ENCODE results near the gene GNAQ. TPM values are rescaled to one million over a fixed set of nuclear protein-coding genes. Genes with fewer than 3 reads are reported as not detected.

Gene GNAQ
- total RNA-seq, 1 experiment from 2014 or later = 55.5 TPM

- DNase-seq (ENCODE audit: low spot score) = no peak
- POLR2A ChIA-PET = no interaction called here
- CTCF ChIA-PET = no interaction called here
- Mint-ChIP-seq H3K4me3 (no peak overlapping the region), H3K27me3 (ENCODE audit: low read depth) (no peaks in the 10 kb centered on the region), H3K9me3 (peaks cover 13% of the 10 kb centered on the region), H3K4me1 (peaks cover 19% of the 10 kb centered on the region), H3K27ac (peak overlapping the region; percentile 16), H3K36me3 (peaks cover 41% of the 10 kb centered on the region)
- TF ChIP-seq CBFB (CRISPR knock-in tag; IDR thresholded peaks at IDR 0.05; ENCODE audit: low read depth) = no peak
- TF ChIP-seq IRF2 (CRISPR knock-in tag; IDR thresholded peaks at IDR 0.05; ENCODE audit: borderline replicate concordance, low read depth) = no peak
- no peak for TF ChIP-seq ZNF317 (CRISPR knock-in tag; IDR thresholded peaks at IDR 0.05; ENCODE audit: borderline replicate concordance, low read depth)
- no peak for TF ChIP-seq KAT7 (CRISPR knock-in tag; IDR thresholded peaks at IDR 0.05; ENCODE audit: borderline replicate concordance)
- TF ChIP-seq RORB (CRISPR knock-in tag; IDR thresholded peaks at IDR 0.05) = no peak
- no peak for TF ChIP-seq TCF7 (CRISPR knock-in tag; IDR thresholded peaks at IDR 0.05; ENCODE audit: low read depth)
- no peak for TF ChIP-seq ZNF121 (CRISPR knock-in tag; IDR thresholded peaks at IDR 0.05)
- TF ChIP-seq, protein P1, sequence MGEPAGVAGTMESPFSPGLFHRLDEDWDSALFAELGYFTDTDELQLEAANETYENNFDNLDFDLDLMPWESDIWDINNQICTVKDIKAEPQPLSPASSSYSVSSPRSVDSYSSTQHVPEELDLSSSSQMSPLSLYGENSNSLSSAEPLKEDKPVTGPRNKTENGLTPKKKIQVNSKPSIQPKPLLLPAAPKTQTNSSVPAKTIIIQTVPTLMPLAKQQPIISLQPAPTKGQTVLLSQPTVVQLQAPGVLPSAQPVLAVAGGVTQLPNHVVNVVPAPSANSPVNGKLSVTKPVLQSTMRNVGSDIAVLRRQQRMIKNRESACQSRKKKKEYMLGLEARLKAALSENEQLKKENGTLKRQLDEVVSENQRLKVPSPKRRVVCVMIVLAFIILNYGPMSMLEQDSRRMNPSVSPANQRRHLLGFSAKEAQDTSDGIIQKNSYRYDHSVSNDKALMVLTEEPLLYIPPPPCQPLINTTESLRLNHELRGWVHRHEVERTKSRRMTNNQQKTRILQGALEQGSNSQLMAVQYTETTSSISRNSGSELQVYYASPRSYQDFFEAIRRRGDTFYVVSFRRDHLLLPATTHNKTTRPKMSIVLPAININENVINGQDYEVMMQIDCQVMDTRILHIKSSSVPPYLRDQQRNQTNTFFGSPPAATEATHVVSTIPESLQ (CRISPR knock-in tag; IDR thresholded peaks at IDR 0.05) = no peak
- ATAC-seq = no peak
Measured at GRCh38 chr9:77726289-77726688, 305.3 kb downstream of the GNAQ start.

- Mint-ChIP-seq H3K27me3 (ENCODE audit: low read depth) (no peaks in the 10 kb centered on the region), H3K4me1 (peaks cover 24% of the 10 kb centered on the region), H3K36me3 (peaks cover 41% of the 10 kb centered on the region), H3K9me3 (peaks cover 13% of the 10 kb centered on the region), H3K4me3 (no peak overlapping the region), H3K27ac (peak overlapping the region; percentile 16)
- TF ChIP-seq MYBL2 (CRISPR knock-in tag; IDR thresholded peaks at IDR 0.05) (no peak), ATF1 (CRISPR knock-in tag; IDR thresholded peaks at IDR 0.05) (no peak), IRF2 (CRISPR knock-in tag; IDR thresholded peaks at IDR 0.05; ENCODE audit: borderline replicate concordance, low read depth) (no peak), PRDM15 (CRISPR knock-in tag; IDR thresholded peaks at IDR 0.05) (no peak), CBFB (CRISPR knock-in tag; IDR thresholded peaks at IDR 0.05; ENCODE audit: low read depth) (no peak), ATF3 (CRISPR knock-in tag; conservative IDR thresholded peaks at IDR 0.05) (no peak), KAT7 (CRISPR knock-in tag; IDR thresholded peaks at IDR 0.05; ENCODE audit: borderline replicate concordance) (no peak), JAZF1 (CRISPR knock-in tag; IDR thresholded peaks at IDR 0.05) (no peak), GTF2I (CRISPR knock-in tag; conservative IDR thresholded peaks at IDR 0.05) (no peak), GABPB1 (CRISPR knock-in tag; IDR thresholded peaks at IDR 0.05) (no peak), NR3C1 (CRISPR knock-in tag; conservative IDR thresholded peaks at IDR 0.05; ENCODE audit: low read depth) (no peak), NFATC4 (CRISPR knock-in tag; IDR thresholded peaks at IDR 0.05) (no peak), TCF7 (CRISPR knock-in tag; IDR thresholded peaks at IDR 0.05; ENCODE audit: low read depth) (no peak)
- TF ChIP-seq, protein P2, sequence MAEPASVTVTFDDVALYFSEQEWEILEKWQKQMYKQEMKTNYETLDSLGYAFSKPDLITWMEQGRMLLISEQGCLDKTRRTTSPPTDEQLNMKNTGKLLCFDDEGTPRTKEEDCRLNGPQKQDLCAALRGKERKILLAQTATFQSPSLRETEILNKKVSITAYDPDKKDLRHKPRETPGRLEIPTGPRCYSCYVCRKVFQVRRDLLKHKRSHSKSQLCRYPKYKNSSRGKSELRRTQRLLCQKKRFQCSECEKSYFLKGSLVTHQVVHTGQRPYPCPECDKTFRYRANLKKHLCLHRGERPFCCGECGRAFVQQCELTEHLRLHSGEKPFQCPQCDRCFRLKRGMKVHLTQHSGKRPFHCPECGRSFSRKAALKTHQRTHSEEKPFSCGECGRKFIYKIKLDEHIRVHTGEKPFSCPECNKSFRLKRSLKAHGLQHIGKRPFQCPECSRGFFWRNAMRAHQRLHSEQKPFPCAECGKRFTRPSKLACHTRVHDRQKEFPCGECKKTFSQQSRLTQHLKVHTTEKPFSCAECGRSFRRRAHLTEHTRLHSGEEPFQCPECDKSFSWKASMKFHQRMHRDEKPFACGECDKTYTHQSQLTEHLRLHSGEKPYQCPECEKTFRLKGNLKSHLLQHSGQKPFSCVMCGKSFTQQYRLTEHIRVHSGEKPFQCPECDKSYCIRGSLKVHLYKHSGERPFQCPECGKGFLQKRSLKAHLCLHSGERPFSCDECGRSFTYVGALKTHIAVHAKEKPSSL (CRISPR knock-in tag; conservative IDR thresholded peaks at IDR 0.05) = no peak
- TF ChIP-seq, protein P3, sequence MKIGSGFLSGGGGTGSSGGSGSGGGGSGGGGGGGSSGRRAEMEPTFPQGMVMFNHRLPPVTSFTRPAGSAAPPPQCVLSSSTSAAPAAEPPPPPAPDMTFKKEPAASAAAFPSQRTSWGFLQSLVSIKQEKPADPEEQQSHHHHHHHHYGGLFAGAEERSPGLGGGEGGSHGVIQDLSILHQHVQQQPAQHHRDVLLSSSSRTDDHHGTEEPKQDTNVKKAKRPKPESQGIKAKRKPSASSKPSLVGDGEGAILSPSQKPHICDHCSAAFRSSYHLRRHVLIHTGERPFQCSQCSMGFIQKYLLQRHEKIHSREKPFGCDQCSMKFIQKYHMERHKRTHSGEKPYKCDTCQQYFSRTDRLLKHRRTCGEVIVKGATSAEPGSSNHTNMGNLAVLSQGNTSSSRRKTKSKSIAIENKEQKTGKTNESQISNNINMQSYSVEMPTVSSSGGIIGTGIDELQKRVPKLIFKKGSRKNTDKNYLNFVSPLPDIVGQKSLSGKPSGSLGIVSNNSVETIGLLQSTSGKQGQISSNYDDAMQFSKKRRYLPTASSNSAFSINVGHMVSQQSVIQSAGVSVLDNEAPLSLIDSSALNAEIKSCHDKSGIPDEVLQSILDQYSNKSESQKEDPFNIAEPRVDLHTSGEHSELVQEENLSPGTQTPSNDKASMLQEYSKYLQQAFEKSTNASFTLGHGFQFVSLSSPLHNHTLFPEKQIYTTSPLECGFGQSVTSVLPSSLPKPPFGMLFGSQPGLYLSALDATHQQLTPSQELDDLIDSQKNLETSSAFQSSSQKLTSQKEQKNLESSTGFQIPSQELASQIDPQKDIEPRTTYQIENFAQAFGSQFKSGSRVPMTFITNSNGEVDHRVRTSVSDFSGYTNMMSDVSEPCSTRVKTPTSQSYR (CRISPR knock-in tag; IDR thresholded peaks at IDR 0.05) = no peak
- POLR2A ChIA-PET = no interaction called here
- DNase-seq (ENCODE audit: low spot score) = no peak
- CTCF ChIA-PET = no interaction called here
- ATAC-seq = no peak
Measured at GRCh38 chr9:77725820-77726219, 305.8 kb downstream of the GNAQ start.

Measured in WTC11 (cell line).